GM23338 (cell line): ENCODE measurements around the gene PRKD1. TPM values are rescaled to one million over a fixed set of nuclear protein-coding genes. Genes with fewer than 3 reads are reported as not detected.

Experiments used
- ATAC-seq: fragments of 200-7000 bp; cut with Tn5 transposase; 3 replicates; pipeline ENCODE4 v1.9.1; 2020
- DNase-seq: peaks from one replicate; pipeline ENCODE4 v3.0.0-alpha.2; 2015; ENCODE audit warnings: low spot score
- H2AFZ ChIP-seq: fragments of 200-600 bp; sonication (generic); 2 replicates; pipeline ENCODE4 v1.8.0; 2016; ENCODE audit warnings: antibody characterized with exemption, mild to moderate bottlenecking, moderate library complexity
- H3F3A ChIP-seq: fragments of 200-600 bp; sonication (generic); replicated peaks from 2 replicates; pipeline ENCODE4 v1.8.0; 2017; ENCODE audit warnings: antibody characterized with exemption, mixed run types, low read depth
- H3K27ac ChIP-seq: fragments of 200-600 bp; sonication (generic); 2 replicates; pipeline ENCODE4 v1.6.1; 2016; ENCODE audit warnings: low read depth
- H3K27me3 ChIP-seq: fragments of 200-600 bp; sonication (generic); 2 replicates; pipeline ENCODE4 v1.8.0; 2016; ENCODE audit warnings: mild to moderate bottlenecking, mixed run types, moderate library complexity; ENCODE audit not compliant: insufficient read depth
- H3K36me3 ChIP-seq: fragments of 200-600 bp; sonication (generic); 2 replicates; pipeline ENCODE4 v1.8.0; 2016; ENCODE audit warnings: mild to moderate bottlenecking; ENCODE audit not compliant: insufficient read depth
- H3K4me1 ChIP-seq: fragments of 200-600 bp; sonication (generic); 2 replicates; pipeline ENCODE4 v1.8.0; 2016; ENCODE audit warnings: mild to moderate bottlenecking, moderate library complexity; ENCODE audit not compliant: insufficient read depth
- H3K4me2 ChIP-seq: fragments of 200-600 bp; sonication (generic); 2 replicates; pipeline ENCODE4 v1.7.1; 2017; ENCODE audit warnings: mixed run types
- H3K4me3 ChIP-seq: fragments of 200-600 bp; sonication (generic); 2 replicates; pipeline ENCODE4 v1.6.1; 2016; ENCODE audit warnings: mixed run types
- H3K79me2 ChIP-seq: fragments of 200-600 bp; sonication (generic); replicated peaks from 2 replicates; pipeline ENCODE4 v1.8.0; 2017; ENCODE audit warnings: mild to moderate bottlenecking; ENCODE audit not compliant: insufficient read depth
- H3K9me2 ChIP-seq: fragments of 200-600 bp; sonication (generic); 2 replicates; pipeline ENCODE4 v1.8.0; 2017; ENCODE audit not compliant: insufficient read depth
- H4K20me1 ChIP-seq: fragments of 200-600 bp; sonication (generic); replicated peaks from 2 replicates; pipeline ENCODE4 v1.8.0; 2017; ENCODE audit warnings: mild to moderate bottlenecking; ENCODE audit not compliant: insufficient read depth
- H3K27ac Mint-ChIP-seq: 2 replicates; pipeline ENCODE4 v1.8.0; 2020; ENCODE audit warnings: inconsistent platforms, mild to moderate bottlenecking, moderate library complexity, mixed read lengths
- H3K27me3 Mint-ChIP-seq: 3 replicates; pipeline ENCODE4 v1.8.0; 2022; ENCODE audit warnings: low read depth, mild to moderate bottlenecking, moderate library complexity, mixed read lengths, inconsistent platforms; ENCODE audit not compliant: insufficient read depth, poor library complexity
- H3K36me3 Mint-ChIP-seq: 3 replicates; pipeline ENCODE4 v1.8.0; 2021; ENCODE audit warnings: low read depth, mild to moderate bottlenecking, inconsistent platforms, moderate library complexity, mixed read lengths
- H3K4me1 Mint-ChIP-seq: 3 replicates; pipeline ENCODE4 v1.8.0; 2020; ENCODE audit warnings: mild to moderate bottlenecking, inconsistent platforms, mixed read lengths
- H3K4me3 Mint-ChIP-seq: 3 replicates; pipeline ENCODE4 v1.8.0; 2021; ENCODE audit warnings: moderate library complexity, mild to moderate bottlenecking, inconsistent platforms, mixed read lengths
- H3K9me3 Mint-ChIP-seq: 3 replicates; pipeline ENCODE4 v1.8.0; 2020; ENCODE audit warnings: moderate library complexity, mild to moderate bottlenecking, inconsistent platforms, mixed read lengths
- CREB1 ChIP-seq: fragments of 250-450 bp; sonication (Bioruptor Pico); IDR thresholded peaks from 2 replicates; pipeline ENCODE4 v1.5.0; 2020; ENCODE audit warnings: low read depth, mild to moderate bottlenecking, moderate library complexity
- EZH2 ChIP-seq: fragments of 200-600 bp; sonication (generic); IDR thresholded peaks from one replicate; pipeline ENCODE4 v1.8.0; 2017; ENCODE audit warnings: antibody characterized with exemption, mild to moderate bottlenecking, low read depth; ENCODE audit not compliant: unreplicated experiment
- JUNB ChIP-seq: IDR thresholded peaks from one replicate; pipeline ENCODE4 v1.6.1; 2016; ENCODE audit warnings: antibody characterized with exemption; ENCODE audit not compliant: unreplicated experiment
- NANOG ChIP-seq: IDR thresholded peaks from 2 replicates; pipeline ENCODE4 v1.6.1; 2016; ENCODE audit warnings: antibody characterized with exemption, borderline replicate concordance
- POLR2AphosphoS5 ChIP-seq: IDR thresholded peaks from 2 replicates; pipeline ENCODE4 v1.6.1; 2016; ENCODE audit warnings: antibody characterized with exemption, low read depth
- STAT1 ChIP-seq: IDR thresholded peaks from one replicate; pipeline ENCODE4 v1.6.1; 2016; ENCODE audit warnings: antibody characterized with exemption; ENCODE audit not compliant: unreplicated experiment
- ZNF331 ChIP-seq: fragments of 250-450 bp; sonication (Bioruptor Pico); IDR thresholded peaks from 2 replicates; pipeline ENCODE4 v1.5.0; 2020; ENCODE audit warnings: low read depth, mild to moderate bottlenecking, moderate library complexity
- polyA plus RNA-seq: library from polyadenylated mRNA; unstranded; fragments of >200 nt; fragmentation: Nextera tagmentation; extraction: Ambion mirVana; gene quantifications from 2 replicates; pipeline ENCODE4 v1.2.1, GENCODE V29; 2016
- total RNA-seq: library from RNA; depleted of rRNA; stranded (reverse); fragments of >200 nt; shearing (Covaris generic); gene quantifications from 2 replicates; pipeline ENCODE4 v1.2.3, GENCODE V29; 2014
- TF ChIP-seq, protein P1 (sequence below): fragments of 250-450 bp; sonication (Bioruptor Pico); IDR thresholded peaks from 2 replicates; pipeline ENCODE4 v1.5.0; 2020; ENCODE audit warnings: mild to moderate bottlenecking, moderate library complexity
- TF ChIP-seq, protein P2 (sequence below): IDR thresholded peaks from 2 replicates; pipeline ENCODE4 v1.6.1; 2016; ENCODE audit warnings: antibody characterized with exemption
- TF ChIP-seq, protein P3 (sequence below), 2 experiments: fragments of 200-600 bp in 1 of 2; sonication (generic) in 1 of 2; conservative IDR thresholded peaks; 2 replicates each; pipeline versions ENCODE4 v1.5.1 to v1.6.1; 2016 to 2017; ENCODE audit warnings: antibody characterized with exemption in 2 of 2, low read depth in 2 of 2, mild to moderate bottlenecking in 2 of 2, moderate library complexity in 1 of 2

PRKD1 gene
- total and polyA plus RNA-seq, 2 experiments from 2014 or later, result 3.1 to 9.7 TPM

DNA sequence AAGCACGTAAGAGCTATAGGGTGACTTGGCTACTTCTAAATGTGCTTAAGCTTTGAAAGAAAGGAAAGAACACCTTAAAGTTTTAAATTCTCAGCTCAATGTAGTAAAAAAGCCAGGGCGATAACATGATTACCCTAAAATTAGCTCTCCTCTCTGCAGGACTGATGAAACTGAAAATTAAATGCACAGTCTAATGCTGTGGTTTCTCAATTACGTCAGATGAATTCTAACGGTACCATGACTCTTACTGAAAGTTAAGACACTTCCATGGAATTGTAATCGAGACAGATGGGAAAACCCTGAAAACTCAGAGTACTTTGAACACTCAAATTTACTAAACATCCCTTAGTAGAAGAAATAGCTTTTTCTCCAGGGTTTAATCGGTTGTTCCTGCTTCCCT, 25.9 kb upstream of the PRKD1 start (continued):
- TF ChIP-seq, protein P1, sequence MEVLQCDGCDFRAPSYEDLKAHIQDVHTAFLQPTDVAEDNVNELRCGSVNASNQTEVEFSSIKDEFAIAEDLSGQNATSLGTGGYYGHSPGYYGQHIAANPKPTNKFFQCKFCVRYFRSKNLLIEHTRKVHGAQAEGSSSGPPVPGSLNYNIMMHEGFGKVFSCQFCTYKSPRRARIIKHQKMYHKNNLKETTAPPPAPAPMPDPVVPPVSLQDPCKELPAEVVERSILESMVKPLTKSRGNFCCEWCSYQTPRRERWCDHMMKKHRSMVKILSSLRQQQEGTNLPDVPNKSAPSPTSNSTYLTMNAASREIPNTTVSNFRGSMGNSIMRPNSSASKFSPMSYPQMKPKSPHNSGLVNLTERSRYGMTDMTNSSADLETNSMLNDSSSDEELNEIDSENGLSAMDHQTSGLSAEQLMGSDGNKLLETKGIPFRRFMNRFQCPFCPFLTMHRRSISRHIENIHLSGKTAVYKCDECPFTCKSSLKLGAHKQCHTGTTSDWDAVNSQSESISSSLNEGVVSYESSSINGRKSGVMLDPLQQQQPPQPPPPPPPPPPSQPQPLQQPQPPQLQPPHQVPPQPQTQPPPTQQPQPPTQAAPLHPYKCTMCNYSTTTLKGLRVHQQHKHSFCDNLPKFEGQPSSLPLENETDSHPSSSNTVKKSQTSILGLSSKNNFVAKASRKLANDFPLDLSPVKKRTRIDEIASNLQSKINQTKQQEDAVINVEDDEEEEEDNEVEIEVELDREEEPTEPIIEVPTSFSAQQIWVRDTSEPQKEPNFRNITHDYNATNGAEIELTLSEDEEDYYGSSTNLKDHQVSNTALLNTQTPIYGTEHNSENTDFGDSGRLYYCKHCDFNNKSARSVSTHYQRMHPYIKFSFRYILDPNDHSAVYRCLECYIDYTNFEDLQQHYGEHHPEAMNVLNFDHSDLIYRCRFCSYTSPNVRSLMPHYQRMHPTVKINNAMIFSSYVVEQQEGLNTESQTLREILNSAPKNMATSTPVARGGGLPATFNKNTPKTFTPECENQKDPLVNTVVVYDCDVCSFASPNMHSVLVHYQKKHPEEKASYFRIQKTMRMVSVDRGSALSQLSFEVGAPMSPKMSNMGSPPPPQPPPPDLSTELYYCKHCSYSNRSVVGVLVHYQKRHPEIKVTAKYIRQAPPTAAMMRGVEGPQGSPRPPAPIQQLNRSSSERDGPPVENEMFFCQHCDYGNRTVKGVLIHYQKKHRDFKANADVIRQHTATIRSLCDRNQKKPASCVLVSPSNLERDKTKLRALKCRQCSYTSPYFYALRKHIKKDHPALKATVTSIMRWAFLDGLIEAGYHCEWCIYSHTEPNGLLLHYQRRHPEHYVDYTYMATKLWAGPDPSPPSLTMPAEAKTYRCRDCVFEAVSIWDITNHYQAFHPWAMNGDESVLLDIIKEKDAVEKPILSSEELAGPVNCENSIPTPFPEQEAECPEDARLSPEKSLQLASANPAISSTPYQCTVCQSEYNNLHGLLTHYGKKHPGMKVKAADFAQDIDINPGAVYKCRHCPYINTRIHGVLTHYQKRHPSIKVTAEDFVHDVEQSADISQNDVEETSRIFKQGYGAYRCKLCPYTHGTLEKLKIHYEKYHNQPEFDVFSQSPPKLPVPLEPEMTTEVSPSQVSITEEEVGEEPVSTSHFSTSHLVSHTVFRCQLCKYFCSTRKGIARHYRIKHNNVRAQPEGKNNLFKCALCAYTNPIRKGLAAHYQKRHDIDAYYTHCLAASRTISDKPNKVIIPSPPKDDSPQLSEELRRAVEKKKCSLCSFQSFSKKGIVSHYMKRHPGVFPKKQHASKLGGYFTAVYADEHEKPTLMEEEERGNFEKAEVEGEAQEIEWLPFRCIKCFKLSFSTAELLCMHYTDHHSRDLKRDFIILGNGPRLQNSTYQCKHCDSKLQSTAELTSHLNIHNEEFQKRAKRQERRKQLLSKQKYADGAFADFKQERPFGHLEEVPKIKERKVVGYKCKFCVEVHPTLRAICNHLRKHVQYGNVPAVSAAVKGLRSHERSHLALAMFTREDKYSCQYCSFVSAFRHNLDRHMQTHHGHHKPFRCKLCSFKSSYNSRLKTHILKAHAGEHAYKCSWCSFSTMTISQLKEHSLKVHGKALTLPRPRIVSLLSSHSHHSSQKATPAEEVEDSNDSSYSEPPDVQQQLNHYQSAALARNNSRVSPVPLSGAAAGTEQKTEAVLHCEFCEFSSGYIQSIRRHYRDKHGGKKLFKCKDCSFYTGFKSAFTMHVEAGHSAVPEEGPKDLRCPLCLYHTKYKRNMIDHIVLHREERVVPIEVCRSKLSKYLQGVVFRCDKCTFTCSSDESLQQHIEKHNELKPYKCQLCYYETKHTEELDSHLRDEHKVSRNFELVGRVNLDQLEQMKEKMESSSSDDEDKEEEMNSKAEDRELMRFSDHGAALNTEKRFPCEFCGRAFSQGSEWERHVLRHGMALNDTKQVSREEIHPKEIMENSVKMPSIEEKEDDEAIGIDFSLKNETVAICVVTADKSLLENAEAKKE, result no peak
- TF ChIP-seq, protein P2, sequence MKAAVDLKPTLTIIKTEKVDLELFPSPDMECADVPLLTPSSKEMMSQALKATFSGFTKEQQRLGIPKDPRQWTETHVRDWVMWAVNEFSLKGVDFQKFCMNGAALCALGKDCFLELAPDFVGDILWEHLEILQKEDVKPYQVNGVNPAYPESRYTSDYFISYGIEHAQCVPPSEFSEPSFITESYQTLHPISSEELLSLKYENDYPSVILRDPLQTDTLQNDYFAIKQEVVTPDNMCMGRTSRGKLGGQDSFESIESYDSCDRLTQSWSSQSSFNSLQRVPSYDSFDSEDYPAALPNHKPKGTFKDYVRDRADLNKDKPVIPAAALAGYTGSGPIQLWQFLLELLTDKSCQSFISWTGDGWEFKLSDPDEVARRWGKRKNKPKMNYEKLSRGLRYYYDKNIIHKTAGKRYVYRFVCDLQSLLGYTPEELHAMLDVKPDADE, result no peak
- no peak for TF ChIP-seq POLR2AphosphoS5
- TF ChIP-seq ZNF331 (CRISPR knock-in tag), result no peak
- TF ChIP-seq NANOG, result no peak
- no peak for TF ChIP-seq EZH2
- TF ChIP-seq, protein P3, sequence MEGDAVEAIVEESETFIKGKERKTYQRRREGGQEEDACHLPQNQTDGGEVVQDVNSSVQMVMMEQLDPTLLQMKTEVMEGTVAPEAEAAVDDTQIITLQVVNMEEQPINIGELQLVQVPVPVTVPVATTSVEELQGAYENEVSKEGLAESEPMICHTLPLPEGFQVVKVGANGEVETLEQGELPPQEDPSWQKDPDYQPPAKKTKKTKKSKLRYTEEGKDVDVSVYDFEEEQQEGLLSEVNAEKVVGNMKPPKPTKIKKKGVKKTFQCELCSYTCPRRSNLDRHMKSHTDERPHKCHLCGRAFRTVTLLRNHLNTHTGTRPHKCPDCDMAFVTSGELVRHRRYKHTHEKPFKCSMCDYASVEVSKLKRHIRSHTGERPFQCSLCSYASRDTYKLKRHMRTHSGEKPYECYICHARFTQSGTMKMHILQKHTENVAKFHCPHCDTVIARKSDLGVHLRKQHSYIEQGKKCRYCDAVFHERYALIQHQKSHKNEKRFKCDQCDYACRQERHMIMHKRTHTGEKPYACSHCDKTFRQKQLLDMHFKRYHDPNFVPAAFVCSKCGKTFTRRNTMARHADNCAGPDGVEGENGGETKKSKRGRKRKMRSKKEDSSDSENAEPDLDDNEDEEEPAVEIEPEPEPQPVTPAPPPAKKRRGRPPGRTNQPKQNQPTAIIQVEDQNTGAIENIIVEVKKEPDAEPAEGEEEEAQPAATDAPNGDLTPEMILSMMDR (conservative IDR thresholded peaks at IDR 0.05; ENCODE audit: low read depth in 2 of 2), result no peak

DNA sequence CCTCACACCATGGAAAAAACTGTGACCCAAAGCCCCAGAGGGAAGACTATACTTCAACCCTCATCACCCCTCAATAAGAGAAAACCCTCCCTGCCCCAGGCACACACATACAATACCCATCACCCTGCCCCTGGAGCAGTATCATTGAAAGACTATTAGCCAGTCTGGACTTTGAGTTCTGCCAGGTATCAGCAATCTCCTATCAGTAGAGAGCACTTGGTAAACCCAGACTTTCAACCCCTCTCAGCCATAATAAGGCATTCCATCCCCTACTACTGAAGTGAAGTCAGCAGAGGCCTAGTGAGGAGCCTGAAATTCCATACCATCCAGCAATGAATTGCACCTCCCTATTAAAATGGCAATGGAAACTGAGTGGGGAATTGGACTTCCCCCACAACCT, 16.4 kb upstream of the PRKD1 start:
- H3K4me1 ChIP-seq, result peaks cover 8% of the 10 kb centered on the region
- H4K20me1 ChIP-seq, result no peaks in the 10 kb centered on the region
- H3F3A ChIP-seq, result no peaks in the 10 kb centered on the region
- H2AFZ ChIP-seq, result no peak overlapping the region
- no peak overlapping the region for H3K27ac ChIP-seq
- H3K27me3 ChIP-seq, result peaks cover 34% of the 10 kb centered on the region
- DNase-seq (no peak), ATAC-seq (no peak)
- H3K4me2 ChIP-seq, result no peak overlapping the region
- H3K4me3 ChIP-seq, result no peak overlapping the region
- H3K36me3 Mint-ChIP-seq, result peaks cover 12% of the 10 kb centered on the region; the same call in 2 of the 3 replicates
- no peaks in the 10 kb centered on the region; the same call in 1 of the 2 replicates for H3K9me2 ChIP-seq
- no peaks in the 10 kb centered on the region for H3K79me2 ChIP-seq
- H3K9me3 Mint-ChIP-seq, result peaks cover 16% of the 10 kb centered on the region
- peaks cover 15% of the 10 kb centered on the region for H3K27me3 Mint-ChIP-seq
- peaks cover 19% of the 10 kb centered on the region for H3K4me1 Mint-ChIP-seq
- no peak overlapping the region for H3K27ac Mint-ChIP-seq
- H3K36me3 ChIP-seq, result no peaks in the 10 kb centered on the region
- no peak overlapping the region for H3K4me3 Mint-ChIP-seq
- TF ChIP-seq, protein P3 (conservative IDR thresholded peaks at IDR 0.05; ENCODE audit: low read depth in 2 of 2), result no peak
- no peak for TF ChIP-seq CREB1
- TF ChIP-seq NANOG, result no peak
- TF ChIP-seq JUNB, result no peak
- TF ChIP-seq, protein P2, result no peak
- TF ChIP-seq EZH2, result no peak
- no peak for TF ChIP-seq STAT1
- TF ChIP-seq ZNF331 (CRISPR knock-in tag), result no peak
